ENCODE results near the gene CYYR1.

DNA sequence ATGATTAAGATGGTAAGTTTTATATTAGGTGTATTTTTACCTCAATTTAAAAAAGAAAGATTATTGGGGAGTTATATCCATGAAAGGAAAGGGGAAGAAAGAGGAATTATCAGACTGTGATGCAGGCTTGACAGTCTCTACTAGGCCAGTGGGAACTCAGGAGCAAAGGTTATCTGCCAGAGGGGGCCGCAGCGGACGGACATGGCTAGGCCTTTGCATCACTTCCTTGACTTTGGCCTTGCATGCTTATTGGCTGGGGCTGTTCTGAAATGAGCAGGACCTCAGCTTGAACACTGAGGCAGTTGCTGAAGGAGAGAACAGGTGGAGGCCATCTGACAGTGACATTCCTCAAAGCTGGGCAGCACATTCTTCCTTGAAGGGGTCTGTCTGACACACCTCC, 150.9 kb downstream of the CYYR1 start:
- TF ChIP-seq CTCF (conservative IDR thresholded peaks at IDR 0.05; ENCODE audit: low read depth, low read length), result no peak
- no peak for TF ChIP-seq EZH2phosphoT487 (IDR thresholded peaks at IDR 0.05; ENCODE audit: borderline replicate concordance, low read length)
